Ishikawa (cell line): ENCODE results near the gene AHCYL2.

Source experiments
- CEBPB ChIP-seq: IDR thresholded peaks from 2 replicates; pipeline ENCODE4 v1.6.1; 2012
- CREB1 ChIP-seq: IDR thresholded peaks from 2 replicates; pipeline ENCODE4 v1.6.1; 2012; ENCODE audit warnings: low read depth
- EGR1 ChIP-seq: IDR thresholded peaks from 2 replicates; pipeline ENCODE4 v1.6.1; 2012
- EP300 ChIP-seq: IDR thresholded peaks from 2 replicates; pipeline ENCODE4 v1.6.1; 2012; ENCODE audit warnings: borderline replicate concordance
- FOXM1 ChIP-seq: IDR thresholded peaks from 2 replicates; pipeline ENCODE4 v1.6.1; 2012; ENCODE audit warnings: low read depth, borderline replicate concordance
- MAX ChIP-seq: IDR thresholded peaks from 2 replicates; pipeline ENCODE4 v1.6.1; 2012
- NFIC ChIP-seq: IDR thresholded peaks from 2 replicates; pipeline ENCODE4 v1.6.1; 2012
- RAD21 ChIP-seq: IDR thresholded peaks from 2 replicates; pipeline ENCODE4 v1.6.1; 2012; ENCODE audit warnings: low read depth
- REST ChIP-seq: IDR thresholded peaks from 2 replicates; pipeline ENCODE4 v1.6.1; 2012; ENCODE audit warnings: low read depth, mild to moderate bottlenecking
- TAF1 ChIP-seq: IDR thresholded peaks from 2 replicates; pipeline ENCODE4 v1.6.1; 2012; ENCODE audit warnings: low read depth, mild to moderate bottlenecking
- TEAD4 ChIP-seq: IDR thresholded peaks from 2 replicates; pipeline ENCODE4 v1.6.1; 2012
- USF1 ChIP-seq: IDR thresholded peaks from 2 replicates; pipeline ENCODE4 v1.6.1; 2012
- YY1 ChIP-seq: IDR thresholded peaks from 2 replicates; pipeline ENCODE4 v1.6.1; 2012; ENCODE audit warnings: low read depth
- ZBTB7A ChIP-seq: IDR thresholded peaks from 2 replicates; pipeline ENCODE4 v1.6.1; 2012; ENCODE audit warnings: low read depth

GRCh38 chr7:129412501-129412900 lies 187.7 kb downstream of the AHCYL2 start:
- TF ChIP-seq TEAD4: no peak
- TF ChIP-seq REST: no peak
- TF ChIP-seq YY1: no peak
- TF ChIP-seq RAD21: no peak
- TF ChIP-seq EP300: no peak
- no peak for TF ChIP-seq CEBPB
- no peak for TF ChIP-seq TAF1
- no peak for TF ChIP-seq USF1
- no peak for TF ChIP-seq MAX
- TF ChIP-seq EGR1: no peak
- no peak for TF ChIP-seq CREB1
- no peak for TF ChIP-seq NFIC
- TF ChIP-seq FOXM1: no peak
- TF ChIP-seq ZBTB7A: no peak
